ENCODE measurements around the gene DGKG. TPM values are rescaled to one million over a fixed set of nuclear protein-coding genes. Genes with fewer than 3 reads are reported as not detected.

DGKG gene
- total and polyA plus RNA-seq, 2 donors (not counting 1 experiment from before 2014, with no cell fraction given) = 0.67 to 10.9 TPM

DNA sequence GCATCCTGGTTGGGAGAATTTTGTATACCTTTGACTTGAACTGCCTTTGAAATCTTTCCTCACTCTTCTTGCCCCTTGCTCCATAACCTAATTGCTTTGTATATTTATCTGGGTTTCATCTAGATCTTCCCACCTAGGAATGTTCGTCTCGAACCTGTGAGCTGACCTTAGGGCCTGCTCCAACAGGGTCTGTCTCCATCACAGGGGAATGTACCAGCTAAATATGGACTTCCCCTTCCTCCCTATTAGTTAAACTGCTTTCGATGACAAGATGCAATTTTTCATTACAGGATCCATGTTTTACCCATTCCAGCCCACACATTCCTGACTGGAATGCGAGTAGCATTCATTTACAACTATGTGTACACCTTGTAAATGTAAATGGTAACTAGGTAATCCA lies 242.5 kb downstream of the DGKG start:
- H3K4me1 ChIP-seq (ENCODE audit: control insufficient read depth in 2 of 2, insufficient read depth in 2 of 2, low read length in 2 of 2) = no peaks in the 10 kb centered on the region
- TF ChIP-seq, protein P1, sequence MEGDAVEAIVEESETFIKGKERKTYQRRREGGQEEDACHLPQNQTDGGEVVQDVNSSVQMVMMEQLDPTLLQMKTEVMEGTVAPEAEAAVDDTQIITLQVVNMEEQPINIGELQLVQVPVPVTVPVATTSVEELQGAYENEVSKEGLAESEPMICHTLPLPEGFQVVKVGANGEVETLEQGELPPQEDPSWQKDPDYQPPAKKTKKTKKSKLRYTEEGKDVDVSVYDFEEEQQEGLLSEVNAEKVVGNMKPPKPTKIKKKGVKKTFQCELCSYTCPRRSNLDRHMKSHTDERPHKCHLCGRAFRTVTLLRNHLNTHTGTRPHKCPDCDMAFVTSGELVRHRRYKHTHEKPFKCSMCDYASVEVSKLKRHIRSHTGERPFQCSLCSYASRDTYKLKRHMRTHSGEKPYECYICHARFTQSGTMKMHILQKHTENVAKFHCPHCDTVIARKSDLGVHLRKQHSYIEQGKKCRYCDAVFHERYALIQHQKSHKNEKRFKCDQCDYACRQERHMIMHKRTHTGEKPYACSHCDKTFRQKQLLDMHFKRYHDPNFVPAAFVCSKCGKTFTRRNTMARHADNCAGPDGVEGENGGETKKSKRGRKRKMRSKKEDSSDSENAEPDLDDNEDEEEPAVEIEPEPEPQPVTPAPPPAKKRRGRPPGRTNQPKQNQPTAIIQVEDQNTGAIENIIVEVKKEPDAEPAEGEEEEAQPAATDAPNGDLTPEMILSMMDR (IDR thresholded peaks at IDR 0.05) = no peak
- TF ChIP-seq EZH2 (IDR thresholded peaks at IDR 0.05; ENCODE audit: borderline replicate concordance, insufficient read depth, low read depth, low read length, poor library complexity, severe bottlenecking) = no peak
- no peaks in the 10 kb centered on the region for H3K9me3 ChIP-seq (ENCODE audit: control extremely low read depth in 1 of 3, control insufficient read depth in 2 of 3, insufficient read depth in 1 of 3, low read length in 2 of 3)
- POLR2A ChIA-PET = no interaction called here
- H3K79me2 ChIP-seq (ENCODE audit: control insufficient read depth, insufficient read depth, low read length) = no peaks in the 10 kb centered on the region
- Mint-ChIP-seq H3K4me3 (no peak overlapping the region), H3K27me3 (peaks cover 66% of the 10 kb centered on the region), H3K27ac (no peak overlapping the region), H3K4me1 (no peaks in the 10 kb centered on the region), H3K9me3 (ENCODE audit: insufficient read depth) (no peaks in the 10 kb centered on the region)
- CTCF ChIA-PET = no interaction called here
- no peak overlapping the region for H3K27ac ChIP-seq (ENCODE audit: low read length in 2 of 2)
- H2AFZ ChIP-seq (ENCODE audit: insufficient read depth, low read depth, low read length, poor library complexity, severe bottlenecking) = no peak overlapping the region
- H3K4me2 ChIP-seq (replicated peaks; ENCODE audit: low read depth, low read length, poor library complexity, severe bottlenecking) = no peak overlapping the region
- no peak overlapping the region for H3K4me3 ChIP-seq (ENCODE audit: control extremely low read depth in 1 of 5, extremely low read depth in 1 of 5, insufficient read depth in 1 of 5, low read depth in 2 of 5, low read length in 4 of 5)
- peaks cover 0 to 37% (median 10%) of the 10 kb centered on the region in 4 experiments for H3K27me3 ChIP-seq (replicated peaks in 1 of 4; ENCODE audit: control extremely low read depth in 1 of 4, control insufficient read depth in 3 of 4, insufficient read depth in 4 of 4, low read length in 3 of 4)
- 92% methylated on average over 2 of the region's 4 CpGs for WGBS (ENCODE audit: insufficient coverage)
- no peaks in the 10 kb centered on the region for H4K20me1 ChIP-seq (ENCODE audit: control insufficient read depth, insufficient read depth, low read length, poor library complexity, severe bottlenecking)
- no peak overlapping the region for H3K9ac ChIP-seq (ENCODE audit: low read length)
- intact Hi-C loops (cut with micrococcal nuclease) = no loop called here
- DNase-seq (no peak), ATAC-seq (ENCODE audit: low read depth) (no peak)
- H3K36me3 ChIP-seq (replicated peaks in 1 of 2; ENCODE audit: control extremely low read depth in 1 of 2, control insufficient read depth in 1 of 2, extremely low read depth in 1 of 2, insufficient read depth in 2 of 2, low read length in 1 of 2) = no peaks in the 10 kb centered on the region

DNA sequence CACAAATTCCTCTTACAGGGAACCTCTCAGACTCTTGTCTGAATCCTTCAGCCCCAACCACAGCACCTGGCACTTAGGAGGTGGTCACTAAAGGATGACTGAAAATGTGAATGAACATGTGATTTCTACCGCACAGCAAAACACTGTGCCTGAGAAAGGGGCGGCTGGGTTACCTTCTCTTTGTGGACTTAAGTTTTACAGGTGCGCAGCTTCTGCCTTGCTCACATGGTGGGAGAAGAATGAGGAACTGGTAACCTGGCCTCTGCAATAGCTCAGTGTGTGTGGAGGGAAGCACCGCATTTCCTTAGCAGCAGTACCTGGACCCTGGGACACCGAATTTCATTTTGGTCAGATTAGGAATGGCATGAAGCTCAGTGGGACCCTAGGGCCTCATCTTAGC lies 243.3 kb downstream of the DGKG start:
- Histone ChIP-seq H3K27ac (ENCODE audit: low read length in 2 of 2) (no peak overlapping the region), H3K79me2 (ENCODE audit: control insufficient read depth, insufficient read depth, low read length) (no peaks in the 10 kb centered on the region), H3K4me1 (ENCODE audit: control insufficient read depth in 2 of 2, insufficient read depth in 2 of 2, low read length in 2 of 2) (no peaks in the 10 kb centered on the region), H4K20me1 (ENCODE audit: control insufficient read depth, insufficient read depth, low read length, poor library complexity, severe bottlenecking) (no peaks in the 10 kb centered on the region), H2AFZ (ENCODE audit: insufficient read depth, low read depth, low read length, poor library complexity, severe bottlenecking) (no peak overlapping the region), H3K9me3 (ENCODE audit: control extremely low read depth in 1 of 3, control insufficient read depth in 2 of 3, insufficient read depth in 1 of 3, low read length in 2 of 3) (no peaks in the 10 kb centered on the region), H3K4me2 (replicated peaks; ENCODE audit: low read depth, low read length, poor library complexity, severe bottlenecking) (no peak overlapping the region), H3K9ac (ENCODE audit: low read length) (no peak overlapping the region), H3K36me3 (replicated peaks in 1 of 2; ENCODE audit: control extremely low read depth in 1 of 2, control insufficient read depth in 1 of 2, extremely low read depth in 1 of 2, insufficient read depth in 2 of 2, low read length in 1 of 2) (no peaks in the 10 kb centered on the region), H3K27me3 (replicated peaks in 1 of 4; ENCODE audit: control extremely low read depth in 1 of 4, control insufficient read depth in 3 of 4, insufficient read depth in 4 of 4, low read length in 3 of 4) (peaks cover 0 to 44% (median 10%) of the 10 kb centered on the region in 4 experiments), H3K4me3 (ENCODE audit: control extremely low read depth in 1 of 5, extremely low read depth in 1 of 5, insufficient read depth in 1 of 5, low read depth in 2 of 5, low read length in 4 of 5) (no peak overlapping the region)
- no peak for ATAC-seq (ENCODE audit: low read depth)
- H3K27me3 Mint-ChIP-seq = peaks cover 69% of the 10 kb centered on the region
- ChIA-PET CTCF (no interaction called here), POLR2A (no interaction called here)
- 70% methylated on average over 5 of the region's 5 CpGs for WGBS (ENCODE audit: insufficient coverage)
- no peak overlapping the region for H3K4me3 Mint-ChIP-seq
- no peak for TF ChIP-seq EZH2 (IDR thresholded peaks at IDR 0.05; ENCODE audit: borderline replicate concordance, insufficient read depth, low read depth, low read length, poor library complexity, severe bottlenecking)
- TF ChIP-seq, protein P1 (IDR thresholded peaks at IDR 0.05) = no peak
- no peak for DNase-seq
- intact Hi-C loops (cut with micrococcal nuclease) = no loop called here
- H3K4me1 Mint-ChIP-seq = no peaks in the 10 kb centered on the region
- no peaks in the 10 kb centered on the region for H3K9me3 Mint-ChIP-seq (ENCODE audit: insufficient read depth)
- no peak overlapping the region for H3K27ac Mint-ChIP-seq

Measured in B cell (primary cell).